OCI-LY7 (cell line): ENCODE results near the gene SENP6. TPM values are rescaled to one million over a fixed set of nuclear protein-coding genes. Genes with fewer than 3 reads are reported as not detected.

ENCODE experiments used
- BruUV-seq: library from RNA; stranded (reverse); fragments of 400-500 nt; replicated peaks from 2 replicates; lab custom pipeline; 2021; lab: Mats Ljungman, UMichigan
- CTCF ChIA-PET: fragments of 300-600 bp; sonication (Branson Sonifier 250); formaldehyde crosslinking; loops from one replicate; lab custom pipeline; 2022; ENCODE audit warnings: antibody characterized with exemption; ENCODE audit not compliant: unreplicated experiment; lab: Charles Lee
- POLR2A ChIA-PET: fragments of 300-600 bp; sonication (Branson Sonifier 250); formaldehyde crosslinking; loops from one replicate; lab custom pipeline; 2022; ENCODE audit warnings: antibody characterized with exemption; lab: Charles Lee
- DNase-seq: peaks from one replicate; pipeline ENCODE4 v3.0.0-alpha.2; 2015; ENCODE audit warnings: low spot score
- H2AFZ ChIP-seq: fragments of 200-600 bp; sonication (generic), shearing (Covaris generic); 2 replicates; pipeline ENCODE4 v1.6.1; 2014; ENCODE audit warnings: mild to moderate bottlenecking, antibody characterized with exemption, low read length, moderate library complexity
- H3K27ac ChIP-seq: fragments of 200-600 bp; sonication (generic); 2 replicates; pipeline ENCODE4 v1.5.1; 2014; ENCODE audit warnings: mixed run types, low read depth, mild to moderate bottlenecking, moderate library complexity, low read length, inconsistent platforms; ENCODE audit not compliant: poor library complexity, severe bottlenecking
- H3K36me3 ChIP-seq: fragments of 200-600 bp; sonication (generic); 2 replicates; pipeline ENCODE4 v1.6.1; 2014; ENCODE audit warnings: mild to moderate bottlenecking, antibody characterized with exemption, low read length, moderate library complexity, mixed read lengths; ENCODE audit not compliant: insufficient read depth
- H3K4me1 ChIP-seq: fragments of 200-600 bp; sonication (generic); 2 replicates; pipeline ENCODE4 v1.5.1; 2014; ENCODE audit warnings: mild to moderate bottlenecking, low read length; ENCODE audit not compliant: insufficient read depth, poor library complexity, severe bottlenecking
- H3K4me2 ChIP-seq: fragments of 200-600 bp; sonication (generic); 2 replicates; pipeline ENCODE4 v1.6.1; 2014; ENCODE audit warnings: mild to moderate bottlenecking, low read length
- H3K4me3 ChIP-seq: fragments of 200-600 bp; sonication (generic); 2 replicates; pipeline ENCODE4 v1.5.1; 2014; ENCODE audit warnings: mild to moderate bottlenecking, low read depth, low read length; ENCODE audit not compliant: poor library complexity, severe bottlenecking
- H3K79me2 ChIP-seq: fragments of 200-600 bp; sonication (generic); 2 replicates; pipeline ENCODE4 v1.6.1; 2016; ENCODE audit warnings: low read depth, mild to moderate bottlenecking, low read length, moderate library complexity, mixed read lengths; ENCODE audit not compliant: insufficient read depth
- H3K9me2 ChIP-seq: fragments of 200-600 bp; sonication (generic); 2 replicates; pipeline ENCODE4 v1.6.1; 2016; ENCODE audit warnings: mild to moderate bottlenecking, low read length, mixed read lengths; ENCODE audit not compliant: insufficient read depth
- H3K9me3 ChIP-seq: fragments of 200-600 bp; sonication (generic); 2 replicates; pipeline ENCODE4 v1.6.1; 2014; ENCODE audit warnings: mild to moderate bottlenecking, mixed run types, low read length, mixed read lengths
- H4K20me1 ChIP-seq: fragments of 200-600 bp; sonication (generic); 2 replicates; pipeline ENCODE4 v1.6.1; 2014; ENCODE audit warnings: mild to moderate bottlenecking, antibody characterized with exemption, low read length, moderate library complexity, mixed read lengths; ENCODE audit not compliant: insufficient read depth
- EZH2phosphoT487 ChIP-seq: fragments of 200-600 bp; sonication (generic); IDR thresholded peaks from 2 replicates; pipeline ENCODE4 v1.6.1; 2018; ENCODE audit warnings: low read depth, borderline replicate concordance, mild to moderate bottlenecking, mixed run types, antibody characterized with exemption, low read length, moderate library complexity, mixed read lengths
- intact Hi-C: fragments of 100-400 bp; cut with micrococcal nuclease; formaldehyde crosslinking; loops from one replicate; pipeline ENCODE4 v1.10.0; 2022; ENCODE audit not compliant: unreplicated experiment
- total RNA-seq, 2 experiments: library from RNA; depleted of rRNA in 1 of 2; stranded (reverse); fragments of >200 nt in 1 of 2; shearing (Covaris generic) in 1 of 2; gene quantifications; 2 replicates each; pipeline ENCODE4 v1.2.3, GENCODE V29; 2014 to 2022
- TF ChIP-seq, protein P1 (sequence below): fragments of 200-600 bp; sonication (generic); conservative IDR thresholded peaks from 2 replicates; pipeline ENCODE4 v1.5.1; 2014; ENCODE audit warnings: mild to moderate bottlenecking, antibody characterized with exemption, low read length, moderate library complexity, mixed read lengths

Gene SENP6
- total RNA-seq, 2 experiments from 2014 or later: 61.1 to 85.4 TPM

- BruUV-seq: no TSS peak
- POLR2A ChIA-PET: interaction anchor here (0.9 to 1.3 kb wide), 2 partner anchors 12 to 15 kb away, joined by 4 read pairs; no protein-coding TSS in a partner anchor
- Histone ChIP-seq H3K79me2 (no peaks in the 10 kb centered on the region), H3K9me3 (no peaks in the 10 kb centered on the region), H3K9me2 (no peaks in the 10 kb centered on the region), H4K20me1 (no peaks in the 10 kb centered on the region), H3K4me1 (no peaks in the 10 kb centered on the region), H3K36me3 (peaks cover 76% of the 10 kb centered on the region), H3K4me2 (no peak overlapping the region), H2AFZ (no peak overlapping the region), H3K4me3 (no peak overlapping the region), H3K27ac (no peak overlapping the region)
- no peak for DNase-seq
- CTCF ChIA-PET: no interaction called here
- TF ChIP-seq, protein P1, sequence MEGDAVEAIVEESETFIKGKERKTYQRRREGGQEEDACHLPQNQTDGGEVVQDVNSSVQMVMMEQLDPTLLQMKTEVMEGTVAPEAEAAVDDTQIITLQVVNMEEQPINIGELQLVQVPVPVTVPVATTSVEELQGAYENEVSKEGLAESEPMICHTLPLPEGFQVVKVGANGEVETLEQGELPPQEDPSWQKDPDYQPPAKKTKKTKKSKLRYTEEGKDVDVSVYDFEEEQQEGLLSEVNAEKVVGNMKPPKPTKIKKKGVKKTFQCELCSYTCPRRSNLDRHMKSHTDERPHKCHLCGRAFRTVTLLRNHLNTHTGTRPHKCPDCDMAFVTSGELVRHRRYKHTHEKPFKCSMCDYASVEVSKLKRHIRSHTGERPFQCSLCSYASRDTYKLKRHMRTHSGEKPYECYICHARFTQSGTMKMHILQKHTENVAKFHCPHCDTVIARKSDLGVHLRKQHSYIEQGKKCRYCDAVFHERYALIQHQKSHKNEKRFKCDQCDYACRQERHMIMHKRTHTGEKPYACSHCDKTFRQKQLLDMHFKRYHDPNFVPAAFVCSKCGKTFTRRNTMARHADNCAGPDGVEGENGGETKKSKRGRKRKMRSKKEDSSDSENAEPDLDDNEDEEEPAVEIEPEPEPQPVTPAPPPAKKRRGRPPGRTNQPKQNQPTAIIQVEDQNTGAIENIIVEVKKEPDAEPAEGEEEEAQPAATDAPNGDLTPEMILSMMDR: no peak
- TF ChIP-seq EZH2phosphoT487: no peak
- intact Hi-C loops: no loop called here
Measured at GRCh38 chr6:75711173-75711572, 109.5 kb downstream of the SENP6 start.

DNA sequence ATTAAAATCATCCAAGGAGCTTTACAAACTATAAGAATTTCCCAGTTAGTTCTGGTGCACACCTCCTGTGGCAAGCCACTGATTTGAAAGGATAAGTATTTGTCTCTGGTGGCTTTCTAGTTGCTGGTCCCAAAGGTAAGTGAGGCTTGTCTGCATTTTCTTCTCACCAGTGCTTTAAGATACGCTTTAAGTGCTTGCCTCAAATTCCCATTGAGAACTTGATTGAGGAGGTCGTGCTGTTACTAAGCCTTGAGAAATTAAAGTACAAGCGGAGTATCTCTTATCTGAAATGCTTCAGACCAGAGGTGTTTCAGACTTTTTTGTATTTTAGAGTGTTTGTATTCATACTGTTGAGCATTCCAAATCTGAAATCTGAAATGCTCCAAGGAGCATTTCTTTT is 117.5 kb downstream of the SENP6 start:
- H3K4me1 ChIP-seq: no peaks in the 10 kb centered on the region
- no peaks in the 10 kb centered on the region for H4K20me1 ChIP-seq
- no peaks in the 10 kb centered on the region for H3K9me3 ChIP-seq
- intact Hi-C loops: no loop called here
- POLR2A ChIA-PET: interaction anchor here (0.6 to 0.7 kb wide), 2 partner anchors 9 to 14 kb away, joined by 3 to 5 read pairs; no protein-coding TSS in a partner anchor
- CTCF ChIA-PET: no interaction called here
- BruUV-seq: no TSS peak
- H3K79me2 ChIP-seq: no peaks in the 10 kb centered on the region
- no peak for DNase-seq
- H2AFZ ChIP-seq: no peak overlapping the region
- no peak overlapping the region for H3K4me2 ChIP-seq
- no peaks in the 10 kb centered on the region for H3K9me2 ChIP-seq
- peaks cover 24% of the 10 kb centered on the region for H3K36me3 ChIP-seq
- no peak overlapping the region for H3K27ac ChIP-seq
- no peak overlapping the region for H3K4me3 ChIP-seq
- TF ChIP-seq, protein P1: no peak
- no peak for TF ChIP-seq EZH2phosphoT487

DNA sequence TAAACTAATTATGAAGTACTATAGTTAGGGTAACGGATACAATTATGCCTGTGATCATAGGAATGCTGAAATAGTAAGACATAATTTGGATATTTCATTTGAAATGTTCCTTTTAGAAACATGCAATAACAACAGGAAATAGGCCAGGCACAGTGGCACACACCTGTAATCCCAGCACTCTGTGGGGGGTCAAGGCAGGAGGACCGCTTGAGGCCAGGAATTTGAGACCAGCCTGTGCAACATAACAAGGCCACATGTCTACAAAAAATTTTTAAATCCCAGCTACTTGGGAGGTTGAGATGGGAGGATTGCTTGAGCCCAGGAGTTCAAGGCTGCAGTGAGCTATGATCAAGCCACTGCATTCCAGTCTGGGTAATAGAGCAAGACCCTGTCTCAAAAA is 121.7 kb downstream of the SENP6 start:
- DNase-seq: no peak
- ChIA-PET CTCF (no interaction called here), POLR2A (interaction anchor here (0.6 to 3.3 kb wide), 5 partner anchors 11 to 1794 kb away, joined by 3 to 13 read pairs (median 5); no protein-coding TSS in a partner anchor)
- TF ChIP-seq, protein P1: no peak
- TF ChIP-seq EZH2phosphoT487: no peak
- no peak overlapping the region for H3K27ac ChIP-seq
- H2AFZ ChIP-seq: no peak overlapping the region
- no peak overlapping the region for H3K4me2 ChIP-seq
- H3K36me3 ChIP-seq: no peaks in the 10 kb centered on the region
- no peak overlapping the region for H3K4me3 ChIP-seq
- H3K9me3 ChIP-seq: no peaks in the 10 kb centered on the region
- no TSS peak for BruUV-seq
- H4K20me1 ChIP-seq: no peaks in the 10 kb centered on the region
- no peaks in the 10 kb centered on the region for H3K4me1 ChIP-seq
- intact Hi-C loops: no loop called here
- H3K9me2 ChIP-seq: no peaks in the 10 kb centered on the region
- no peaks in the 10 kb centered on the region for H3K79me2 ChIP-seq
